Karpas-422 (cell line): ENCODE measurements around the gene SLC26A9. TPM values are rescaled to one million over a fixed set of nuclear protein-coding genes. Genes with fewer than 3 reads are reported as not detected.

Source experiments
- DNase-seq: peaks from one replicate; pipeline ENCODE4 v3.0.0-alpha.2; 2015
- H2AFZ ChIP-seq: fragments of 200-600 bp; sonication (generic); 2 replicates; pipeline ENCODE4 v1.6.1; 2014; ENCODE audit warnings: antibody characterized with exemption, low read length, mixed read lengths
- H3K27ac ChIP-seq: fragments of 200-600 bp; sonication (generic); 2 replicates; pipeline ENCODE4 v1.5.1; 2014; ENCODE audit warnings: mild to moderate bottlenecking, low read length, moderate library complexity
- H3K27me3 ChIP-seq: fragments of 200-600 bp; sonication (generic); 2 replicates; pipeline ENCODE4 v1.6.1; 2014; ENCODE audit warnings: low read length, mixed read lengths
- H3K36me3 ChIP-seq: fragments of 200-600 bp; sonication (generic); 2 replicates; pipeline ENCODE4 v1.6.1; 2014; ENCODE audit warnings: low read length, mixed read lengths; ENCODE audit not compliant: insufficient read depth
- H3K4me1 ChIP-seq: fragments of 200-600 bp; sonication (generic); 2 replicates; pipeline ENCODE4 v1.6.1; 2014; ENCODE audit warnings: mild to moderate bottlenecking, low read length, mixed read lengths
- H3K4me2 ChIP-seq: fragments of 200-600 bp; sonication (generic); 2 replicates; pipeline ENCODE4 v1.6.1; 2014; ENCODE audit warnings: low read length, low read depth, mild to moderate bottlenecking; ENCODE audit not compliant: poor library complexity, severe bottlenecking
- H3K4me3 ChIP-seq: fragments of 200-600 bp; sonication (generic); 2 replicates; pipeline ENCODE4 v1.5.1; 2014; ENCODE audit warnings: mild to moderate bottlenecking, antibody characterized with exemption, low read length, mixed read lengths
- H3K79me2 ChIP-seq: fragments of 200-600 bp; sonication (generic); 2 replicates; pipeline ENCODE4 v1.6.1; 2014; ENCODE audit warnings: mild to moderate bottlenecking, low read length, mixed read lengths
- H3K9ac ChIP-seq: fragments of 200-600 bp; sonication (generic); 2 replicates; pipeline ENCODE4 v1.6.0; 2014; ENCODE audit warnings: low read length
- H3K9me2 ChIP-seq: fragments of 200-600 bp; sonication (generic), shearing (Covaris generic); replicated peaks from 2 replicates; pipeline ENCODE4 v1.6.0; 2014; ENCODE audit warnings: mild to moderate bottlenecking, low read length, moderate library complexity; ENCODE audit not compliant: insufficient read depth
- H3K9me3 ChIP-seq: fragments of 300-700, 200-600 bp; sonication (generic); 2 replicates; pipeline ENCODE4 v1.6.1; 2014; ENCODE audit warnings: low read length, mixed read lengths
- H4K20me1 ChIP-seq: fragments of 200-600 bp; sonication (generic); 2 replicates; pipeline ENCODE4 v1.6.1; 2014; ENCODE audit warnings: mild to moderate bottlenecking, antibody characterized with exemption, low read length, low read depth; ENCODE audit not compliant: insufficient read depth
- total RNA-seq: library from RNA; depleted of rRNA; stranded (reverse); fragments of >200 nt; shearing (Covaris generic); gene quantifications from 2 replicates; pipeline ENCODE4 v1.2.3, GENCODE V29; 2014; ENCODE audit warnings: low replicate concordance

The SLC26A9 gene
- total RNA-seq, 1 experiment from 2014 or later: not detected

- Histone ChIP-seq H3K9me3 (no peaks in the 10 kb centered on the region), H3K27me3 (no peaks in the 10 kb centered on the region)
- DNase-seq: no peak
Observed at GRCh38 chr1:205938682-205939081, 4.6 kb downstream of the SLC26A9 start.

GRCh38 chr1:205936846-205937586 lies 6.2 kb downstream of the SLC26A9 start:
- no peaks in the 10 kb centered on the region for H3K9me3 ChIP-seq
- no peaks in the 10 kb centered on the region for H3K4me1 ChIP-seq
- H3K27me3 ChIP-seq: no peaks in the 10 kb centered on the region
- no peaks in the 10 kb centered on the region for H3K9me2 ChIP-seq
- no peak for DNase-seq
- 0 out of 2 replicates have a peak, but pooled peaks cover 4% of the 10 kb centered on the region for H4K20me1 ChIP-seq
- H3K27ac ChIP-seq: no peak overlapping the region
- no peak overlapping the region for H3K4me3 ChIP-seq
- no peak overlapping the region for H3K4me2 ChIP-seq
- H3K9ac ChIP-seq: no peak overlapping the region
- H2AFZ ChIP-seq: no peak overlapping the region
- H3K36me3 ChIP-seq: no peaks in the 10 kb centered on the region
- H3K79me2 ChIP-seq: no peaks in the 10 kb centered on the region

More at GRCh38 chr1:205938682-205939081, 4.6 kb downstream of the SLC26A9 start:
- Histone ChIP-seq H4K20me1 (0 out of 2 replicates have a peak, but pooled peaks cover 6% of the 10 kb centered on the region), H3K27ac (no peak overlapping the region), H3K4me2 (no peak overlapping the region), H3K9ac (no peak overlapping the region), H3K36me3 (no peaks in the 10 kb centered on the region), H3K4me1 (no peaks in the 10 kb centered on the region), H3K79me2 (no peaks in the 10 kb centered on the region), H3K9me2 (no peaks in the 10 kb centered on the region), H3K4me3 (no peak overlapping the region), H2AFZ (no peak overlapping the region)

GRCh38 chr1:205936311-205936710 lies 6.9 kb downstream of the SLC26A9 start:
- no peak for DNase-seq
- H2AFZ ChIP-seq: no peak overlapping the region
- H3K9me2 ChIP-seq: no peaks in the 10 kb centered on the region
- no peak overlapping the region for H3K27ac ChIP-seq
- no peaks in the 10 kb centered on the region for H3K4me1 ChIP-seq
- H3K27me3 ChIP-seq: no peaks in the 10 kb centered on the region
- no peak overlapping the region for H3K4me2 ChIP-seq
- H3K36me3 ChIP-seq: no peaks in the 10 kb centered on the region
- no peaks in the 10 kb centered on the region for H3K79me2 ChIP-seq
- no peak overlapping the region for H3K4me3 ChIP-seq
- H3K9ac ChIP-seq: no peak overlapping the region
- H4K20me1 ChIP-seq: 0 out of 2 replicates have a peak, but pooled peaks cover 4% of the 10 kb centered on the region
- H3K9me3 ChIP-seq: no peaks in the 10 kb centered on the region

- Histone ChIP-seq H3K36me3 (no peaks in the 10 kb centered on the region), H3K4me2 (no peak overlapping the region), H2AFZ (no peak overlapping the region), H3K9me3 (no peaks in the 10 kb centered on the region), H4K20me1 (0 out of 2 replicates have a peak, but pooled peaks cover 4% of the 10 kb centered on the region), H3K27ac (no peak overlapping the region), H3K4me1 (no peaks in the 10 kb centered on the region), H3K27me3 (no peaks in the 10 kb centered on the region), H3K4me3 (no peak overlapping the region), H3K79me2 (no peaks in the 10 kb centered on the region), H3K9ac (no peak overlapping the region), H3K9me2 (no peaks in the 10 kb centered on the region)
- DNase-seq: no peak
Observed at GRCh38 chr1:205935869-205936268, 7.4 kb downstream of the SLC26A9 start.

- H3K79me2 ChIP-seq: no peaks in the 10 kb centered on the region
- no peaks in the 10 kb centered on the region for H4K20me1 ChIP-seq
- H3K9me2 ChIP-seq: no peaks in the 10 kb centered on the region
- no peaks in the 10 kb centered on the region for H3K36me3 ChIP-seq
- DNase-seq: no peak
- H3K27ac ChIP-seq: no peak overlapping the region
- H3K4me3 ChIP-seq: no peak overlapping the region
- no peaks in the 10 kb centered on the region for H3K27me3 ChIP-seq
- no peaks in the 10 kb centered on the region for H3K4me1 ChIP-seq
- no peak overlapping the region for H3K9ac ChIP-seq
- no peak overlapping the region for H2AFZ ChIP-seq
- no peak overlapping the region for H3K4me2 ChIP-seq
- H3K9me3 ChIP-seq: no peaks in the 10 kb centered on the region
Observed at GRCh38 chr1:205934788-205935187, 8.5 kb downstream of the SLC26A9 start.

GRCh38 chr1:205933671-205934618 lies 9.3 kb downstream of the SLC26A9 start:
- no peak overlapping the region for H3K27ac ChIP-seq
- H2AFZ ChIP-seq: no peak overlapping the region
- H3K4me1 ChIP-seq: no peaks in the 10 kb centered on the region
- H3K4me2 ChIP-seq: no peak overlapping the region
- H3K9me3 ChIP-seq: no peaks in the 10 kb centered on the region
- H3K9me2 ChIP-seq: no peaks in the 10 kb centered on the region
- no peaks in the 10 kb centered on the region for H3K36me3 ChIP-seq
- no peak overlapping the region for H3K4me3 ChIP-seq
- no peaks in the 10 kb centered on the region for H3K79me2 ChIP-seq
- H4K20me1 ChIP-seq: no peaks in the 10 kb centered on the region
- DNase-seq: no peak
- H3K9ac ChIP-seq: no peak overlapping the region
- no peaks in the 10 kb centered on the region for H3K27me3 ChIP-seq

- Histone ChIP-seq H3K79me2 (no peaks in the 10 kb centered on the region), H3K4me2 (no peak overlapping the region), H3K9me2 (no peaks in the 10 kb centered on the region), H3K4me1 (no peaks in the 10 kb centered on the region), H3K27me3 (no peaks in the 10 kb centered on the region), H3K36me3 (no peaks in the 10 kb centered on the region), H3K4me3 (no peak overlapping the region), H4K20me1 (no peaks in the 10 kb centered on the region), H3K27ac (no peak overlapping the region), H3K9ac (no peak overlapping the region), H2AFZ (no peak overlapping the region), H3K9me3 (no peaks in the 10 kb centered on the region)
- no peak for DNase-seq
Observed at GRCh38 chr1:205932776-205933175, 10.5 kb downstream of the SLC26A9 start.

- Histone ChIP-seq H3K4me2 (no peak overlapping the region), H2AFZ (no peak overlapping the region), H3K4me3 (no peak overlapping the region), H3K9ac (no peak overlapping the region), H3K79me2 (no peaks in the 10 kb centered on the region), H3K27ac (no peak overlapping the region), H3K27me3 (no peaks in the 10 kb centered on the region), H3K9me3 (no peaks in the 10 kb centered on the region), H3K9me2 (no peaks in the 10 kb centered on the region), H3K4me1 (no peaks in the 10 kb centered on the region), H3K36me3 (no peaks in the 10 kb centered on the region), H4K20me1 (no peaks in the 10 kb centered on the region)
- DNase-seq: no peak
Observed at GRCh38 chr1:205930799-205931281, 12.4 kb downstream of the SLC26A9 start.
